ENCODE results near the gene GCK.

The GCK gene

DNA sequence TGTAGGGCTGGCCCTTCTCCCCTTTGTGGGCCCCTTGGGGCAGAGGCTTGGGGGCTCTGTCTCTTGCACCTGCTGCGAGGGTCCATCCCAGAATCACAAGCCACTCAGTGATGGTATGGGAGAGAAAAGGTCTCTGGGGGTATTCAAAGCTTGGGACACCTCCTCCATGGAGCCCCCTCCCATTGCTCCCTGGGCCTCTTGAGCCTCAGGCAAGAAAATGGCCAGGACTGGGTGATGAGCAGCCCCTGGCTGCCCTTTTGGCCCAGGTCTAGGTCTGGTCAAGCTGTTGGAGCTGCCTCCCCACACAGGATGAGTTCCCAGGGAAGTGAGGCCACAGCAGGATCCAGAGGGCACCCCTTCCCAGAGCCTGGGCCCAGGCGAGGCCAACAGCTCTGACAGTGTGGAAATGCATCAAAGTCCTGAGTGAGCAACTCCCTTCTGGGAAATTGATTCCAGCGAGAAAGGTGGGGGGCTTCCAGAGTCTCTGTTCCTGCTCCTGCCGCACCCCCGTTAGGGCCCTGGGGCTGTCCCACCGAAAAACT is 44.7 kb downstream of the GCK start:
- in situ Hi-C loops (cut with HindIII; ENCODE audit: low sequenced_read_pairs), result no loop called here
- TF ChIP-seq, protein P1, sequence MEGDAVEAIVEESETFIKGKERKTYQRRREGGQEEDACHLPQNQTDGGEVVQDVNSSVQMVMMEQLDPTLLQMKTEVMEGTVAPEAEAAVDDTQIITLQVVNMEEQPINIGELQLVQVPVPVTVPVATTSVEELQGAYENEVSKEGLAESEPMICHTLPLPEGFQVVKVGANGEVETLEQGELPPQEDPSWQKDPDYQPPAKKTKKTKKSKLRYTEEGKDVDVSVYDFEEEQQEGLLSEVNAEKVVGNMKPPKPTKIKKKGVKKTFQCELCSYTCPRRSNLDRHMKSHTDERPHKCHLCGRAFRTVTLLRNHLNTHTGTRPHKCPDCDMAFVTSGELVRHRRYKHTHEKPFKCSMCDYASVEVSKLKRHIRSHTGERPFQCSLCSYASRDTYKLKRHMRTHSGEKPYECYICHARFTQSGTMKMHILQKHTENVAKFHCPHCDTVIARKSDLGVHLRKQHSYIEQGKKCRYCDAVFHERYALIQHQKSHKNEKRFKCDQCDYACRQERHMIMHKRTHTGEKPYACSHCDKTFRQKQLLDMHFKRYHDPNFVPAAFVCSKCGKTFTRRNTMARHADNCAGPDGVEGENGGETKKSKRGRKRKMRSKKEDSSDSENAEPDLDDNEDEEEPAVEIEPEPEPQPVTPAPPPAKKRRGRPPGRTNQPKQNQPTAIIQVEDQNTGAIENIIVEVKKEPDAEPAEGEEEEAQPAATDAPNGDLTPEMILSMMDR (IDR thresholded peaks at IDR 0.05; ENCODE audit: low read depth, low read length), result no peak

DNA sequence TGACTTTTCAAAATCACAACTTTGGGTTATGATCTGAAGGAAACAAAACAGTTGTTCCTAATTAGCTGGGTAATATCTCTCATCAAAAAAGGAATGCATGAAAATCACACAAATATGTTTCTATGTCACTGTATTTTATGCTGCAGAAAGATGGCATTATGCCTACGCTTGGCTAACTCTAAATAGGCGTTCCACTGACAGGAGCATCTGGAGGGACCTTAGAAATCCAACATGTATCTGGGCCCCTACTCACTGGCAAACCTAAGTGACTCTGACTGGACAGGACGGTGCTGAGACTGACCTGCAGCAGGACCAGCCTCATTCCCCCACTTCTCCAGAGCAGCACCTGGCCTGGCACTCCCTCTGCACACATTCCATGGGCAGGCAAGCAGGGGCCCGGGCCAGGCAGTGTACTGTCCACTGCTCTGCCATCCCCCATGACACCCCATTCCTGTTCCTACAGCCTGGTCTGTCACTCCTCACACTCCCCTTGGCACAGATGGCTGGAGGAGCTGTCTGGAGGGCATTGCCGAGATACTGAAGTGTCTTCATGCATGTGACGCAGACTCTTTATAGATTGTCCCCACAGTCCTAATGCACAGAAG is 45.5 kb downstream of the GCK start:
- in situ Hi-C loops (cut with HindIII; ENCODE audit: low sequenced_read_pairs), result no loop called here
- no peak overlapping the region for H3K4me3 ChIP-seq (ENCODE audit: low read depth, low read length)
- TF ChIP-seq, protein P1 (IDR thresholded peaks at IDR 0.05; ENCODE audit: low read depth, low read length), result no peak
- no peak for DNase-seq (ENCODE audit: low read depth, low spot score)

More for the DNA sequence above, 44.7 kb downstream of the GCK start:
- DNase-seq (ENCODE audit: low read depth, low spot score), result no peak
- no peak overlapping the region for H3K4me3 ChIP-seq (ENCODE audit: low read depth, low read length)

- no peak overlapping the region for H3K4me3 ChIP-seq (ENCODE audit: low read depth, low read length)
- TF ChIP-seq, protein P1 (IDR thresholded peaks at IDR 0.05; ENCODE audit: low read depth, low read length), result no peak
- DNase-seq (ENCODE audit: low read depth, low spot score), result no peak
- in situ Hi-C loops (cut with HindIII; ENCODE audit: low sequenced_read_pairs), result no loop called here
These were observed 47.2 kb downstream of the GCK start for GRCh38 chr7:44142028-44142427.

DNA sequence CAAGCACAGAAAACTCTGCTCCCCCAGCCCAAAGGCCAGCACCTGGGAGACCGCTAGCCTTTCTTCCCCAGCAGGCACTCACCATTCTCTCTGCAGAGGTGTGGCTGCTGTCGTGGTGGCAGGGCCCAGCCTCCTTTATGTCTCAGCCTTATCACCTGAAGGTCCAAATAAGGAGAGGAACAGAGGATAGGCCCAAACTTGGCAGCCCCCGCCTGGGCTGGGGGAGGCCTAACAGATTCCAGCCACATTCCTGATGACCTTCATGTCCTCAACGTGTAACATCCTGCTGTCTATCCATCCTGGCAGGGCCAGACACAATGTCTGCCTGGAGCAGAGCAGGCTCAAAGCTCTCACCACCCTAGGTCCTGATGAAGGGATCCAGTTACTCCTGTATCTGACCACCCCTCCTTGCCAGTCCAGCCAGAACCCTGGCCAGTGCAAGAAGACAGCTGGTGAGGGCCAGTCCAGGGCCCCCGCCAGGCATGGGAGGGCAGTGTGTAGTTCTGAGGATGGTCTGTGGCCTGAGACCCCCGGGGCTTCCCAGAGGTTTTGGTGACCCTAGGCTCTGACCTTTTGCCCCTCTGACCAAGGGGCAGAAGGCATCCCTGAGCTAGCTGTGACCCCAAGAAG is 47.9 kb downstream of the GCK start, which contains the start of gene MYL7:
Gene MYL7 (minus strand): TSS at position 112 of the 630 bp plus-strand sequence. CDS start 27 bp downstream, at position 85.
- in situ Hi-C loops (cut with HindIII; ENCODE audit: low sequenced_read_pairs), result no loop called here
- no peak within 1 kb of the TSS for H3K4me3 ChIP-seq (ENCODE audit: low read depth, low read length)
- DNase-seq (ENCODE audit: low read depth, low spot score), result no peak
- TF ChIP-seq, protein P1 (IDR thresholded peaks at IDR 0.05; ENCODE audit: low read depth, low read length), result no peak

GRCh38 chr7:44140341-44140740 is 48.9 kb downstream of the GCK start:
- in situ Hi-C loops (cut with HindIII; ENCODE audit: low sequenced_read_pairs), result no loop called here
- DNase-seq (ENCODE audit: low read depth, low spot score), result no peak

DNA sequence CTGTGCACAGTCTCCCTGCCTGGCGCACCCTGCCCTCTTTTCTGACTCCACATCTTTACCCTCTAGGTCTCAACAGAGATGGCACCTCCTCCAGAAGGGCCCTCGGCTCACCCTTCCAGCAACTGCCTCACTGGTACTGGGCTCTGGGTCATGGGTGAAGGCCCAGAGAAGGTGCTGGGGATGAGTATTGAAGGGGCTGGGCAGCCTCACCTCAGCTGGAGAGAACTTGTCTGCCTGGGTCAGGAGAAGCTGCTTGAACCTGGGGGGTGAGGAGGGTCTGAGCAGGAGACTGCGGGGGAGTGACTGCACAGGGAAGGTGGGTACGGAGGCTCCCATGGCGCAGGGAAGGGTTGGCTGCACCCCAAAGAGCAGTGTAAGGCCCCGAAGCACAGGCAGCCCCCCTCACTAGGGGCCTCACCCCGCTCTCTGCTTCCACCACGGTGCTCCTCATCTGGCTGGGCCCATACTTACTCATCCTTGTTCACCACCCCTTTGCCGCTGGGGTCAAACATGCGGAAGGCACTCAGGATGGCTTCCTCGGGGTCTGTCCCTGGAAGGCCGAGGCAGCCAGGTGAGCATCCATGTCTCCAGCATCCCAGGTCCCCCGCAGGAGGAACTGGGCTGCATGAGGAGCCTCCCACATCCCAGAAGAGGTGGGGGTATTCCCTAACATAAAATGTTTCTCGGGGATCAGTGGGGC is 49.8 kb downstream of the GCK start:
- in situ Hi-C loops (cut with HindIII; ENCODE audit: low sequenced_read_pairs), result no loop called here
- DNase-seq (ENCODE audit: low read depth, low spot score), result no peak
- no peak overlapping the region for H3K4me3 ChIP-seq (ENCODE audit: low read depth, low read length)
- TF ChIP-seq, protein P1 (IDR thresholded peaks at IDR 0.05; ENCODE audit: low read depth, low read length), result no peak

More at GRCh38 chr7:44140341-44140740, 48.9 kb downstream of the GCK start:
- TF ChIP-seq, protein P1 (IDR thresholded peaks at IDR 0.05; ENCODE audit: low read depth, low read length), result no peak
- no peak overlapping the region for H3K4me3 ChIP-seq (ENCODE audit: low read depth, low read length)
